ENCODE data around the gene IL24.

IL24 gene

GRCh38 chr1:206882555-206882954 is 14.7 kb upstream of the IL24 start:
- DNase-seq, result no peak

GRCh38 chr1:206883160-206883559 is 14.1 kb upstream of the IL24 start:
- DNase-seq, result no peak

- DNase-seq, result no peak
Observed at GRCh38 chr1:206883876-206884275, 13.4 kb upstream of the IL24 start.

GRCh38 chr1:206885341-206886060 is 11.7 kb upstream of the IL24 start:
- no peak for DNase-seq

GRCh38 chr1:206886831-206887230 is 10.4 kb upstream of the IL24 start:
- no peak for DNase-seq

GRCh38 chr1:206887701-206888100 is 9.5 kb upstream of the IL24 start:
- DNase-seq, result no peak

GRCh38 chr1:206890125-206891060 is 6.8 kb upstream of the IL24 start:
- no peak for DNase-seq

GRCh38 chr1:206891412-206891811 is 5.8 kb upstream of the IL24 start:
- no peak for DNase-seq

GRCh38 chr1:206892351-206892984 is 4.8 kb upstream of the IL24 start:
- peak; percentile 2 for DNase-seq

GRCh38 chr1:206893380-206893779 is 3.9 kb upstream of the IL24 start:
- DNase-seq, result peak; percentile 10

GRCh38 chr1:206895325-206895724 is 1.9 kb upstream of the IL24 start:
- peak; percentile 93 for DNase-seq

- peak; percentile 56 for DNase-seq
Observed at GRCh38 chr1:206895837-206896242, 1.4 kb upstream of the IL24 start.

- no peak for DNase-seq
Observed at GRCh38 chr1:206896261-206896660, 982 bp upstream of the IL24 start.

- DNase-seq, result peak; percentile 48
Observed at GRCh38 chr1:206898089-206898914, 1.1 kb downstream of the IL24 start.

GRCh38 chr1:206898915-206899431 is 1.7 kb downstream of the IL24 start:
- DNase-seq, result no peak

GRCh38 chr1:206899717-206900116 is 2.5 kb downstream of the IL24 start:
- DNase-seq, result peak; percentile 43

- DNase-seq, result peak; percentile 32
Observed at GRCh38 chr1:206900149-206900548, 2.9 kb downstream of the IL24 start.

- DNase-seq, result no peak
Observed at GRCh38 chr1:206901944-206902343, 4.7 kb downstream of the IL24 start.

- DNase-seq, result no peak
Observed at GRCh38 chr1:206902702-206903101, 5.5 kb downstream of the IL24 start.

- no peak for DNase-seq
Observed at GRCh38 chr1:206903687-206904086, 6.4 kb downstream of the IL24 start.

GRCh38 chr1:206904423-206905142 is 7.3 kb downstream of the IL24 start:
- DNase-seq, result no peak

All from islet precursor cell (in vitro differentiated cells).